ENCODE data around the gene ZG16B. TPM values are rescaled to one million over a fixed set of nuclear protein-coding genes. Genes with fewer than 3 reads are reported as not detected.

ZG16B gene
- total RNA-seq, 1 experiment from 2014 or later: 2.3 TPM

- peak; percentile 79 for ATAC-seq
- H3K79me2 ChIP-seq (ENCODE audit: insufficient read depth, low read length): no peaks in the 10 kb centered on the region
- H3K9me2 ChIP-seq (ENCODE audit: insufficient read depth): no peaks in the 10 kb centered on the region
- peak overlapping the region; percentile 73 for H3K9ac ChIP-seq (ENCODE audit: low read length)
- ChIA-PET POLR2A (interaction anchor here (0.7 kb wide), 1 partner anchor 40 kb away, joined by 3 read pairs; the partner anchor contains the start of gene FLYWCH2), CTCF (interaction anchor here (0.7 to 1.6 kb wide), 9 partner anchors 14 to 152 kb away, joined by 3 to 14 read pairs (median 3); partner anchors contain the start of genes FLYWCH1, FLYWCH2 and PRSS22), RAD21 (ENCODE audit: low non-redundant PET in 1 of 2, low total read pairs in 2 of 2, uncharacterized antibody in 2 of 2, unreplicated experiment in 2 of 2) (no interaction called here)
- H4K20me1 ChIP-seq (ENCODE audit: insufficient read depth): no peaks in the 10 kb centered on the region
- no peaks in the 10 kb centered on the region for H3K9me3 ChIP-seq (ENCODE audit: control insufficient read depth in 1 of 2, insufficient read depth in 1 of 2, low read depth in 1 of 2, low read length in 2 of 2)
- no peaks in the 10 kb centered on the region for H3K36me3 ChIP-seq (ENCODE audit: control insufficient read depth in 1 of 2, insufficient read depth in 2 of 2, low read length in 2 of 2)
- TF ChIP-seq YY1 (IDR thresholded peaks at IDR 0.05; ENCODE audit: extremely low read depth, insufficient replicate concordance, low read depth, low read length): peak; percentile 79
- no peak for TF ChIP-seq REST (IDR thresholded peaks at IDR 0.05; ENCODE audit: low read depth)
- TF ChIP-seq EGR1 (IDR thresholded peaks at IDR 0.05; ENCODE audit: low read depth): no peak
- peak; percentile 47 for TF ChIP-seq POLR2A (IDR thresholded peaks at IDR 0.05; ENCODE audit: borderline replicate concordance, extremely low read depth, insufficient read depth, insufficient read length)
- no peak for TF ChIP-seq ZNF274 (IDR thresholded peaks at IDR 0.05; ENCODE audit: low read depth, low read length)
- peak in 2 of 3 experiments; percentile 92 to 97; a peak in 4 of 6 replicates for TF ChIP-seq CTCF (IDR thresholded peaks at IDR 0.05 in 2 of 3, conservative IDR thresholded peaks at IDR 0.05 in 1 of 3; ENCODE audit: borderline replicate concordance in 1 of 3, insufficient read depth in 1 of 3, low read depth in 2 of 3, low read length in 2 of 3)
- TF ChIP-seq ZFX (IDR thresholded peaks at IDR 0.05): peak; percentile 77; the same call in 1 of the 2 replicates
- TF ChIP-seq POLR2AphosphoS5 (IDR thresholded peaks at IDR 0.05; ENCODE audit: low read depth, low read length): peak; percentile 75
- H3K4me2 ChIP-seq (ENCODE audit: low read length): peak overlapping the region; percentile 95
- BruUV-seq (replicated peaks): no TSS peak
- H3K27ac ChIP-seq (ENCODE audit: low read depth, low read length): peak overlapping the region; percentile 64
- peaks cover 7 to 58% of the 10 kb centered on the region in 2 experiments; a peak in 3 of 4 replicates for H3K4me1 ChIP-seq (ENCODE audit: control insufficient read depth in 1 of 2, insufficient read depth in 2 of 2, low read length in 2 of 2)
- peak overlapping the region; percentile 74 to 79 for H3K4me3 ChIP-seq (replicated peaks in 1 of 2; ENCODE audit: low read depth in 1 of 2, low read length in 2 of 2)
- no peak overlapping the region for H2AFZ ChIP-seq (ENCODE audit: low read depth, low read length, poor library complexity, severe bottlenecking)
- intact Hi-C loops (cut with micrococcal nuclease): loop anchor here (1.0 kb wide), 2 partner anchors 14 to 26 kb away; no protein-coding TSS in a partner anchor
- H3K27me3 ChIP-seq (ENCODE audit: insufficient read depth, low read length): no peaks in the 10 kb centered on the region
- DNase-seq (ENCODE audit: low read depth, low spot score): peak; percentile 98
Observed at GRCh38 chr16:2842340-2843000, 12.4 kb downstream of the ZG16B start.
